PC-9 (cell line): Measurements from ENCODE around the gene SRSF6. TPM values are rescaled to one million over a fixed set of nuclear protein-coding genes. Genes with fewer than 3 reads are reported as not detected.
"Not testable (repeated sequence)": the region's sequence is repeated elsewhere in the genome, so short reads cannot be mapped to it uniquely, and the experiment has no call there.

Experiments used
- BruUV-seq: library from RNA; stranded (reverse); fragments of 400-500 nt; replicated peaks from 2 replicates; lab custom pipeline; 2021; lab: Mats Ljungman, UMichigan
- CTCF ChIA-PET: fragments of 300-600 bp; sonication (Branson Sonifier 250); formaldehyde crosslinking; loops from one replicate; lab custom pipeline; 2022; ENCODE audit warnings: antibody characterized with exemption; lab: Charles Lee
- POLR2A ChIA-PET: fragments of 300-600 bp; sonication (Branson Sonifier 250); formaldehyde crosslinking; loops from one replicate; lab custom pipeline; 2022; ENCODE audit warnings: antibody characterized with exemption; ENCODE audit not compliant: unreplicated experiment; lab: Charles Lee
- DNase-seq, 2 experiments: peaks; one replicate each; pipeline versions ENCODE4 v3.0.0 to v3.0.0-alpha.2; 2015 to 2022; ENCODE audit warnings: mixed read lengths in 1 of 2
- H2AFZ ChIP-seq: fragments of 200-600 bp; sonication (generic); 2 replicates; pipeline ENCODE4 v1.8.1; 2017; ENCODE audit warnings: antibody characterized with exemption
- H3F3A ChIP-seq: fragments of 200-600 bp; sonication (generic); 2 replicates; pipeline ENCODE4 v1.8.1; 2017; ENCODE audit warnings: antibody characterized with exemption, mild to moderate bottlenecking, low read depth; ENCODE audit not compliant: insufficient read depth
- H3K27ac ChIP-seq: fragments of 200-600 bp; sonication (generic); 2 replicates; pipeline ENCODE4 v1.6.1; 2016; ENCODE audit warnings: mixed run types
- H3K27me3 ChIP-seq: fragments of 200-600 bp; sonication (generic); 2 replicates; pipeline ENCODE4 v1.6.1; 2016; ENCODE audit warnings: low read depth, mixed run types; ENCODE audit not compliant: insufficient read depth
- H3K36me3 ChIP-seq: fragments of 200-600 bp; sonication (generic); 2 replicates; pipeline ENCODE4 v1.6.1; 2016; ENCODE audit warnings: low read depth, mixed run types
- H3K4me1 ChIP-seq: fragments of 200-600 bp; sonication (generic); replicated peaks from 2 replicates; pipeline ENCODE4 v1.6.1; 2016; ENCODE audit warnings: mixed run types; ENCODE audit not compliant: insufficient read depth
- H3K4me2 ChIP-seq: fragments of 200-600 bp; sonication (generic); 2 replicates; pipeline ENCODE4 v1.6.1; 2017; ENCODE audit warnings: mixed run types
- H3K4me3 ChIP-seq: fragments of 200-600 bp; sonication (generic); 2 replicates; pipeline ENCODE4 v1.6.1; 2016; ENCODE audit warnings: mixed run types
- H3K79me2 ChIP-seq: fragments of 200-600 bp; sonication (generic); 2 replicates; pipeline ENCODE4 v1.6.1; 2017; ENCODE audit warnings: low read depth, mixed run types
- H3K9me2 ChIP-seq: fragments of 200-600 bp; sonication (generic); 2 replicates; pipeline ENCODE4 v1.8.1; 2017; ENCODE audit warnings: mild to moderate bottlenecking; ENCODE audit not compliant: insufficient read depth
- H3K9me3 ChIP-seq: fragments of 200-600 bp; sonication (generic); 2 replicates; pipeline ENCODE4 v1.8.1; 2016; ENCODE audit warnings: low read depth; ENCODE audit not compliant: insufficient read depth
- H4K20me1 ChIP-seq: fragments of 200-600 bp; sonication (generic); 2 replicates; pipeline ENCODE4 v1.8.1; 2017; ENCODE audit not compliant: insufficient read depth
- EZH2 ChIP-seq: fragments of 200-600 bp; sonication (generic); IDR thresholded peaks from 2 replicates; pipeline ENCODE4 v1.8.0; 2017; ENCODE audit warnings: antibody characterized with exemption, low read depth
- intact Hi-C: fragments of 100-400 bp; cut with micrococcal nuclease; formaldehyde crosslinking; loops from one replicate; pipeline ENCODE4 v1.10.0; 2022; ENCODE audit not compliant: unreplicated experiment
- total RNA-seq: library from RNA; stranded (reverse); gene quantifications from 2 replicates; pipeline ENCODE4 v1.2.3, GENCODE V29; 2021
- TF ChIP-seq, protein P1 (sequence below): fragments of 200-600 bp; sonication (generic); conservative IDR thresholded peaks from 2 replicates; pipeline ENCODE4 v1.6.1; 2017; ENCODE audit warnings: mixed run types, antibody characterized with exemption, mild to moderate bottlenecking, moderate library complexity

Gene SRSF6
- total RNA-seq, 1 experiment from 2014 or later = 136 TPM

DNA sequence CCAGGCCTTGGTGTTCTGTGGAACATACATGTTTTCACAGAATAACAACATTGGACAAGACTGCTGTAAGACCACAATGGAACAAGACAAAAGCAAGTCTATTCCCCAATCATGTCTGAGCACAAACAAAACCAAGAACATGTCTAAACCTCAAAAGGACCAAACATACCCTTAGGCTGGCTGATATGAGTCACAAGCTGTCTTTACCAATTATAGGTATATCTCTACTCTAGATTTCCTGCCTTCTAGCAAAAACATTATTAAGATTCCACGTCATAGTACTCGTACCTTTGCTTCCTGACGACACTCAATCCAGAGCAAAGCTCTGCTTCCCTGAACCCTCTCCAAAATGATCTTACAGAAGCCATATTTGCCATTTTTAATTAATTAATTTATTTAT, 34.4 kb downstream of the SRSF6 start:
- Histone ChIP-seq H2AFZ (no peak overlapping the region), H3K4me3 (no peak overlapping the region), H3F3A (peaks cover 3% of the 10 kb centered on the region; the same call in 1 of the 2 replicates), H3K4me1 (peaks cover 6% of the 10 kb centered on the region; the same call in 1 of the 2 replicates), H3K27me3 (no peaks in the 10 kb centered on the region), H3K27ac (no peak overlapping the region), H3K36me3 (no peaks in the 10 kb centered on the region), H4K20me1 (no peaks in the 10 kb centered on the region), H3K79me2 (no peaks in the 10 kb centered on the region), H3K9me2 (no peaks in the 10 kb centered on the region), H3K9me3 (0 out of 2 replicates have a peak, but pooled peaks cover under 1% of the 10 kb centered on the region), H3K4me2 (no peak overlapping the region)
- no TSS peak for BruUV-seq
- no peak for TF ChIP-seq EZH2
- TF ChIP-seq, protein P1, sequence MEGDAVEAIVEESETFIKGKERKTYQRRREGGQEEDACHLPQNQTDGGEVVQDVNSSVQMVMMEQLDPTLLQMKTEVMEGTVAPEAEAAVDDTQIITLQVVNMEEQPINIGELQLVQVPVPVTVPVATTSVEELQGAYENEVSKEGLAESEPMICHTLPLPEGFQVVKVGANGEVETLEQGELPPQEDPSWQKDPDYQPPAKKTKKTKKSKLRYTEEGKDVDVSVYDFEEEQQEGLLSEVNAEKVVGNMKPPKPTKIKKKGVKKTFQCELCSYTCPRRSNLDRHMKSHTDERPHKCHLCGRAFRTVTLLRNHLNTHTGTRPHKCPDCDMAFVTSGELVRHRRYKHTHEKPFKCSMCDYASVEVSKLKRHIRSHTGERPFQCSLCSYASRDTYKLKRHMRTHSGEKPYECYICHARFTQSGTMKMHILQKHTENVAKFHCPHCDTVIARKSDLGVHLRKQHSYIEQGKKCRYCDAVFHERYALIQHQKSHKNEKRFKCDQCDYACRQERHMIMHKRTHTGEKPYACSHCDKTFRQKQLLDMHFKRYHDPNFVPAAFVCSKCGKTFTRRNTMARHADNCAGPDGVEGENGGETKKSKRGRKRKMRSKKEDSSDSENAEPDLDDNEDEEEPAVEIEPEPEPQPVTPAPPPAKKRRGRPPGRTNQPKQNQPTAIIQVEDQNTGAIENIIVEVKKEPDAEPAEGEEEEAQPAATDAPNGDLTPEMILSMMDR = no peak
- intact Hi-C loops = no loop called here
- DNase-seq = peak in 1 of 2 experiments; percentile 62
- ChIA-PET CTCF (no interaction called here), POLR2A (interaction anchor here (0.7 kb wide), 1 partner anchor 1711 kb away, joined by 3 read pairs; no protein-coding TSS in a partner anchor)

DNA sequence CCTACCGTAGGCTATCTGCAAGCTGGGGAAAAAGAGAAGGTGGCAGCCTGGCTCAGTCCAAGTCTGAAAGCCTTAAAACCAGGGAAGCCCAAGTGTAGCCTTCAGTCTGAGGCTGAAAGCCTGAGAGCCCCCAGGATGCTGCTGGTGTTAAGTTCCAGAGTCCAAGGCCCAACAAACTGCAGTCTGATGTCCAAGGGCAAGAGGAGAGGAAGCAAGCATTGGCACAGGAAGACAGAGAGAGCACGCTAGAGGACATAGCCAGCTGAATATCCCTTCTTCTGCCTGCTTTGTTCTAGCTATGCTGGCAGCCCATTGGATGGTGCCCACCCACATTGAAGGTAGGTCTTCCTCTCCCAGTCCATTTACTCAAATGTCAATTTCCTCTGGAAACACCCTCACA, 37.7 kb downstream of the SRSF6 start:
- H4K20me1 ChIP-seq = no peaks in the 10 kb centered on the region
- H3K9me3 ChIP-seq = no peaks in the 10 kb centered on the region
- no TSS peak for BruUV-seq
- no peak overlapping the region for H3K27ac ChIP-seq
- H3K4me2 ChIP-seq = no peak overlapping the region
- intact Hi-C loops = no loop called here
- no peaks in the 10 kb centered on the region for H3K27me3 ChIP-seq
- no peaks in the 10 kb centered on the region for H3K79me2 ChIP-seq
- TF ChIP-seq, protein P1 = no peak
- TF ChIP-seq EZH2 = no peak
- ChIA-PET POLR2A (interaction anchor here (0.7 kb wide), 1 partner anchor 24 kb away, joined by 5 read pairs; no protein-coding TSS in a partner anchor), CTCF (interaction anchor here (0.5 kb wide), 1 partner anchor 9 kb away, joined by 3 read pairs; no protein-coding TSS in a partner anchor)
- H3F3A ChIP-seq = peaks cover 3% of the 10 kb centered on the region; the same call in 1 of the 2 replicates
- H3K36me3 ChIP-seq = no peaks in the 10 kb centered on the region
- H3K4me1 ChIP-seq = peaks cover 6% of the 10 kb centered on the region; the same call in 1 of the 2 replicates
- no peak for DNase-seq
- no peaks in the 10 kb centered on the region for H3K9me2 ChIP-seq
- H2AFZ ChIP-seq = no peak overlapping the region
- no peak overlapping the region for H3K4me3 ChIP-seq

DNA sequence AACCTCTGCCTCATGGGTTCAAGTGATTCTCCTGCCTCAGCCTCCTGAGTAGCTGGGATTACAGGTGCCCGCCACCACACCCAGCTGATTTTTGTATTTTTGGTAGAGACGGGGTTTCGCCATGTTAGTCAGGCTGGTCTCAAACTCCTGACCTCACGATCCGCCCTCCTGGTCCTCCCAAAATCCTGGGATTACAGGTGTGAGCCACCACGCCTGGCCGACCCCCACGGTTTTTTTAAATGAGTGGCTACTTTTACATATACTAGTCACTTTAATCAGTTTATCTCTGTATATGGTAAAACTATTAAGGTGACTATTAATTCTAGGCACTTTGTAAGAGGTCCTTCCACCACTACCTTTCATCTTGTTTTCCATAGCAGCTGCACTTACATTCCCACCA, 44.3 kb downstream of the SRSF6 start:
- H3K36me3 ChIP-seq, CTCF ChIA-PET, DNase-seq, intact Hi-C loops, H3K9me3 ChIP-seq, H3K4me1 ChIP-seq, H2AFZ ChIP-seq, POLR2A ChIA-PET, H3F3A ChIP-seq, H3K4me3 ChIP-seq, H3K9me2 ChIP-seq, H3K4me2 ChIP-seq, H3K27ac ChIP-seq, H4K20me1 ChIP-seq, BruUV-seq, H3K79me2 ChIP-seq: not testable (repeated sequence)
- peaks cover 49% of the 10 kb centered on the region; the same call in 1 of the 2 replicates for H3K27me3 ChIP-seq
